ENCODE measurements around the gene FAM184A.

Gene FAM184A

DNA sequence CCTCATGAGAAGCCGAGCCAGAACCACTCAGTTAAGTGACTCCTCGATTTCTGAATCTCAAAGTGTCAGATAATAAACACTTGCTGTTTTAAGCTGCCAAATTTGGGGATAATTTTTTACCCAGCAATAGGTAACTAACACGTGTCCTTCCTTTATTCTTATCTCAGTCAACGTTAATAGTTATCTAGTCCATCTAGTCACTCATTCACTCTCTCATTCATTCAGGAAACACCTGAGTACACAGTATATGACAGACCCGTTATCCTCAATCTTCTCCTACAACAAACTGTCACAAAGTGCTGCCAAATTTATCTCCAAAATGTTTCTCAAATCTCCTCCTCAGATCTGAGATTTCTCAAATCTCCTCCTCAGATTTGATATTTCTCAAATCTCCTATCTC is 13.1 kb downstream of the FAM184A start:
- TF ChIP-seq, protein P1, sequence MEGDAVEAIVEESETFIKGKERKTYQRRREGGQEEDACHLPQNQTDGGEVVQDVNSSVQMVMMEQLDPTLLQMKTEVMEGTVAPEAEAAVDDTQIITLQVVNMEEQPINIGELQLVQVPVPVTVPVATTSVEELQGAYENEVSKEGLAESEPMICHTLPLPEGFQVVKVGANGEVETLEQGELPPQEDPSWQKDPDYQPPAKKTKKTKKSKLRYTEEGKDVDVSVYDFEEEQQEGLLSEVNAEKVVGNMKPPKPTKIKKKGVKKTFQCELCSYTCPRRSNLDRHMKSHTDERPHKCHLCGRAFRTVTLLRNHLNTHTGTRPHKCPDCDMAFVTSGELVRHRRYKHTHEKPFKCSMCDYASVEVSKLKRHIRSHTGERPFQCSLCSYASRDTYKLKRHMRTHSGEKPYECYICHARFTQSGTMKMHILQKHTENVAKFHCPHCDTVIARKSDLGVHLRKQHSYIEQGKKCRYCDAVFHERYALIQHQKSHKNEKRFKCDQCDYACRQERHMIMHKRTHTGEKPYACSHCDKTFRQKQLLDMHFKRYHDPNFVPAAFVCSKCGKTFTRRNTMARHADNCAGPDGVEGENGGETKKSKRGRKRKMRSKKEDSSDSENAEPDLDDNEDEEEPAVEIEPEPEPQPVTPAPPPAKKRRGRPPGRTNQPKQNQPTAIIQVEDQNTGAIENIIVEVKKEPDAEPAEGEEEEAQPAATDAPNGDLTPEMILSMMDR (conservative IDR thresholded peaks at IDR 0.05) = no peak
- H3K27ac ChIP-seq = no peak overlapping the region

DNA sequence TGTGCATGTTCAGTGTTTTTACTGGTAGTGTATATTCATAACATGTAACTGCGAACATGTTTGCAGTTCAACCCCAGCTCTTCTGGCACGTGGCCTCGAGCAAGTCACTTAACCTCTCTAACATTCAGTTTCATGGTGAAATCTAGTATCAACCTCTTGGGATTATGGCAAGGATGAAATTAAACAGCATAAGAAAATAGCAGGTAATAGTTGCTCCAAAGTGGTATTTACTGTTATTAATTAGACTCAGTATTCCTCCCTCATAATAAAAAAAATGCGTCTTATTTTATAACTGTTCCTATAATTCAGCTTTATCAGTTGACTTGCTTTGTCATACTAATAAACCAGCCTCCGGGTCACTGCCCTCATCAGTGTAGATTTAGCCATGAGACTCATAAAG is 15.0 kb downstream of the FAM184A start:
- TF ChIP-seq, protein P1 (conservative IDR thresholded peaks at IDR 0.05) = no peak

DNA sequence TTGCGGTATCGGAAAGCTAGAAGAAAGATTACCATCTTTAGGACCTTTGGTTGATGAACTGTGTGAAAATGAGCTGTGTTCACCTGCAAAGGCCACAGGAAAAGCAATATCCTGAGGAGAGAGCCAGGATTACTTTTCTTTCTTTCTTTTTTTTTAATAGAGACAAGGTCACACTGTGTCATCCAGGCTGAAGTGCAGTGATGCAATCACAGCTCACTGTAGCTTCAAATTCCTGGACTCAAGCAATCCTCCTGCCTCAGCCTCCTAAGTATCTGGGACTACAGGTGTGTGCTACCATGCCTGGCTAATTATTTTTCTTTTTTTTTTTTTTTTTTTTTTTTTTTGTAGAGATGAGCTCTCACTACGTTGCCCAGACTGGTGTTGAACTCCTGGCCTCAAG is 17.2 kb downstream of the FAM184A start:
- TF ChIP-seq, protein P1 (conservative IDR thresholded peaks at IDR 0.05) = no peak
- H3K27ac ChIP-seq = no peak overlapping the region

More for the DNA sequence above, 15.0 kb downstream of the FAM184A start:
- no peak overlapping the region for H3K27ac ChIP-seq

DNA sequence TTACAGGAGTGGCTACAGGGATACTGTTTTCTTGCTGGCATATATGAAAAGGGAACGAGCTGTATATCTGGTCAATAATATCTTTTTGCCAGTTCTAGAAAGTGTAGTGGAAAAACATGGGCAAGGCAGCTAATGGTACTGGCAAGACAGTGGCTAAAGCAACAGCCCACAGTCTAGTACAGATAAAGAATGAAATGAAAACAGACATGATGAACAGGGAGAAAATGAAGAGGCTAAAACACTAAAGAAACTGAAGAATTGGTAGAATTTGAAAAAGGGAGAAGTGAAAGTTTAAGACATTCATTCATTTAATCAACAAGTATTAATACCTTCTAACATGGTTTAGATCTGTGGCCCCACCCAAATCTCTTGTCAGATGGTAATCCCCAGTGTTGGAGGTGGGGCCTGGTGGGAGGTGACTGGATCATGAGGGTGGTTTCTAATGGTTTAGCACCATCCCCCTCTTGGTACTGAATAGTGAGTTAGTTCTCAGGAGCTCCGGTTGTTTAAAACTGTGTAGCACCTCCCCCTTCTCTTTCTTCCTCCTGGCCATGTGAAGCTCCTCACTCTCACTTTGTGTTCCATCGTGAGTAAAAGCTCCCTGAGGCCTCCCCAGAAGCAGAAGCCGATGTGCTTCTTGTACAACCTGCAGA is 18.1 kb downstream of the FAM184A start:
- TF ChIP-seq, protein P1 (conservative IDR thresholded peaks at IDR 0.05) = no peak
- H3K27ac ChIP-seq = no peak overlapping the region

DNA sequence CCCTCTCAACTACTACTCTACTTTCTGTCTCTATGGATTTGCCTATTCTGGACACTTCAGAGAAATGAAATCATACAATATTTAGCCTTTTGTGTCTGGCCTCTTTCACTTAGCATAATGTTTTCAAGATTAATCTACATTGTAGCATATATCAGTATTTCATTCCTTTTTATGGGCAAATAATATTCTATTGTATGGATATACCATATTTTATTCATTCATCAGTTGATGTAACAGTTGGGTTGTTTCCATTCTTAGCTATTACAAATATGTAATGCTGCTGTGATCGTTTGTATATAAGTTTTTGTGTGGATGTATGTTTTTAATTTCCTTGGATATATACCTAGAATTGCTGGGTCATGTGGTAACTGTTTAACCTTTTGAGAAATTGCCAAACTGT is 23.4 kb downstream of the FAM184A start:
- TF ChIP-seq, protein P1 (conservative IDR thresholded peaks at IDR 0.05) = no peak
- no peak overlapping the region for H3K27ac ChIP-seq

DNA sequence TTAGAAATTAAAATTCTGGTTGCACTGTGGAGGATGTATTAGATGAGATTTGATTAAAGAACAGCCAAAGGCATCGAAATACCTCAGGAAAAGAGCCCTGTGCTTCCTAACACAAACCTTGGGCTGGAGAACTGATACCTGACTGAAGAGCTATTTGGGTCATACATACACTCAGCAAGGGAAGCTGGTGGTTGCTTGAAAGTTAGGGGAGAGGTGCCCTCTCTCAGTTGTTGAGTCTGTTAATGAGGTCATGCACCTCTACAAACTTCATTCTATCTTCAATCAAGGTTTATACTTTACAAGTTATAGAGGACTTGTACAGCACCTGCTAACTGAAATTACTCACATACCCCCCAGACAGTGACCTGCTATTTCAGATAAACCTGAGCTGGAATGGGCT is 25.5 kb downstream of the FAM184A start:
- no peak overlapping the region for H3K27ac ChIP-seq
- TF ChIP-seq, protein P1 (conservative IDR thresholded peaks at IDR 0.05) = no peak

DNA sequence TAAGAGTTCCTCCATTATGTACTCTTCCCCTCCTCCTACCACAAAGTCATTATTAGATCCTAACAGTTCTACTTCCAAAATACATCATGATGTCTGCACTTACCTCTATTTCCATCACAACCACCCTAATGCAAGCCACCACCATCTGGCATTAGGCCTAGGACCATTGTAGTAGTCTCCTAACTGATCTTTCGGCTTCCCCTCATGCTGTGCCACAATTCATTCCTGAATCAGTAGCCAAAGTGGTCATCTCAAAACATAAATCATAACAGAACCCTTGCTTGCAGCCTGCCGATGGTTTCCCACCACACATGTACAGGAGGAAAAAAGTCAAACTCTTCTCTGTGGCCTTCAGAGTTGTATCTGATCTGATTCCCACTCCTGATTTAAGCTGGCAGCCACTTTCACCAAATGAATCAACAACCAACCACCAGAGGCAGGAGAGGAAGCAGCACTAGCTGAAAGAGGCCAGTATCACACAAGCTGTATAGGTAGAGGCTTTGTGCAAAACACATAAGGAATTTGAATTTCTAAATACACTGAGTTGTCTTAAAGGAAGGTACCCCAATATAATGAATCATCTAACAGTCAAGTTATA is 26.1 kb downstream of the FAM184A start:
- no peak overlapping the region for H3K27ac ChIP-seq
- TF ChIP-seq, protein P1 (conservative IDR thresholded peaks at IDR 0.05) = no peak
